Measurements from ENCODE around the gene UGT1A8.
"Not testable (repeated sequence)": the region's sequence is repeated elsewhere in the genome, so short reads cannot be mapped to it uniquely, and the experiment has no call there.

The UGT1A8 gene

DNA sequence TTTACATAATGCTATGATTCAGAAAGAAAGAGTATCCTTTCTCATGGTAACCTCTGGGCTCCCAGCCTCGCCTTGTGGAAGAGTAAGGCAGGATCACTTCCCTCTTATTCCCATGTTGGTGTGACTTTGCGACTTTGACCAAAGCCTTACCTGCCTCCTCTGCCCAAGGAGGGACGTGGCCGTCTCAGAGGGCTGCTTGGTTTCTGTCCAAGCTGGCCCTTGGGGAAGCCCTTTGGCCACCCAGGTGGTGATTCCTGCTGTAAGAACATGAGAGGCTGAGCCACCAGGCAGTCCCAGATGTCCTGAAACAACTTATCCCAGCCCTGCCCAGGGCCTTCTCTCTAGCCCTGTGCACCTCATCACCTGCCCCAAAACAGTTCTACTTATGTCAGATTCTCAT lies 81.3 kb downstream of the UGT1A8 start:
- H3K4me1 ChIP-seq (ENCODE audit: control insufficient read depth, insufficient read depth, low read length, unreplicated experiment) = no peaks in the 10 kb centered on the region
- no peak overlapping the region for H3K27ac ChIP-seq (ENCODE audit: low read depth, low read length)
- no peaks in the 10 kb centered on the region for H3K79me2 ChIP-seq (ENCODE audit: control insufficient read depth, insufficient read depth, low read length, unreplicated experiment)
- H3K27me3 ChIP-seq (ENCODE audit: insufficient read depth, low read length) = 0 out of 2 replicates have a peak, but pooled peaks cover 1% of the 10 kb centered on the region
- no peaks in the 10 kb centered on the region for H3K36me3 ChIP-seq (ENCODE audit: insufficient read depth, low read length)
- no peak overlapping the region for H2AFZ ChIP-seq (ENCODE audit: low read length, unreplicated experiment)
- no peak overlapping the region for H3K4me3 ChIP-seq (ENCODE audit: low read depth, low read length)

DNA sequence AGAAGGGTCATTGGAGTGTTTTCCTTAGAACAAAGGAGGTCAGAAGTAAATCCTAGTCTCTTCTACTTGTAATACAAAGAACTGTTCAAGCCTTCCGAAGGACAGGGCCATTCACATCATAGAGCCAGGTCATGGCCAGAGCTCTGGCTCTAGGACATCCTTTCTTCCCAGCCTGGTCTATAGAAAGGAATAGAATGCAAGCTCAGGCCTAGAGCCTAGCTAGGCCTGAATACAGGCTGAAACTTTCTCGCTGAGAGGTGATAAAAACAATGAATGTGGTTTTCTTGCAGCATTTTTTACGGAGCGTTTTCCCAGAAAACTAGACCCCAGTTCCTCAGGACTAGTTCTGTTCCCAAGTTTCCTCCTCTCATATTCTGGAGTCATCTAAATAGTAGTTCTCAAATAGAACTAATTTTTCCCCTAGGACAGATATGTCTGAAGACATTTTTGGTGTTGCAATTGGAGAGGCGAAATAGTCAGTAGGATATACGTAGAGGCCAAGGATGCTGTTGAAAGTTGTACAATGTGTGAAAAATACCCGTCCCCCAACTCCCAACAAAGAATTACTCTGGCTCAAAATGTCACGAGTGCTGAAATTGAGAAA lies 82.1 kb downstream of the UGT1A8 start:
- Histone ChIP-seq H3K27ac (ENCODE audit: low read depth, low read length) (peak overlapping the region; percentile 53), H3K4me1 (ENCODE audit: control insufficient read depth, insufficient read depth, low read length, unreplicated experiment) (no peaks in the 10 kb centered on the region), H2AFZ (ENCODE audit: low read length, unreplicated experiment) (peak overlapping the region; percentile 10)

DNA sequence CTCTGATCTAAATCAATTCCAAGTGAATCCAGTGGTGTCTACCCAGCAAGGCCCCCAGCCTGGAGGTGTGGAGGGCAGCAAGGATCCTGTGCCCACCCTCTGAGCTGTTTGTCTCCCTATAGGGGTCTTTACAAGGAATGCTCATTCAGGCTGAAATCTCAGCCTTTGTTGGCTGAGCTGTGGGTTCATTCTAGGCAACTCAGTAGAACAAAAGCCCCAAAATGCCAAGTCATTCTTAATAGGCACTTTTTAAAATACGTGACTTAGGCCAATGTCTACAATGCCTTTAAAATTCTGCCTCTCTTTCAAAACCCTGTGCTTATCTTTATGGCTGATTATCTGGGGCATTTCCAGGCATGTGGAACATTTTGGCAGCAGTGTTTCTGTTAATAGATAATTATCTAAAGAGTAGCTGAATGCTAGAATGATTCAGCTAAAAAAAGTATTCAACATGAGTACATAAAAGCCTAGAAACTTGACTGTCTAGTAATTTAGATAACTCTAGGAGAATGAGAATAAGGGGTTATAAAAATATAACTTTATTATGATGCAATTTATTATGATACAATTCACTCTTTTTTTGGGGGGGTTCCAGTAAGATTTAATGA lies 82.7 kb downstream of the UGT1A8 start:
- Histone ChIP-seq H3K4me1 (ENCODE audit: control insufficient read depth, insufficient read depth, low read length, unreplicated experiment) (no peaks in the 10 kb centered on the region), H3K4me3 (ENCODE audit: low read depth, low read length) (no peak overlapping the region), H3K27ac (ENCODE audit: low read depth, low read length) (peak overlapping the region; percentile 53), H3K36me3 (ENCODE audit: insufficient read depth, low read length) (no peaks in the 10 kb centered on the region), H2AFZ (ENCODE audit: low read length, unreplicated experiment) (peak overlapping the region; percentile 10), H3K79me2 (ENCODE audit: control insufficient read depth, insufficient read depth, low read length, unreplicated experiment) (no peaks in the 10 kb centered on the region), H3K27me3 (ENCODE audit: insufficient read depth, low read length) (no peaks in the 10 kb centered on the region)

More for the DNA sequence above, 82.1 kb downstream of the UGT1A8 start:
- Histone ChIP-seq H3K79me2 (ENCODE audit: control insufficient read depth, insufficient read depth, low read length, unreplicated experiment) (no peaks in the 10 kb centered on the region), H3K4me3 (ENCODE audit: low read depth, low read length) (no peak overlapping the region), H3K36me3 (ENCODE audit: insufficient read depth, low read length) (no peaks in the 10 kb centered on the region), H3K27me3 (ENCODE audit: insufficient read depth, low read length) (no peaks in the 10 kb centered on the region)

DNA sequence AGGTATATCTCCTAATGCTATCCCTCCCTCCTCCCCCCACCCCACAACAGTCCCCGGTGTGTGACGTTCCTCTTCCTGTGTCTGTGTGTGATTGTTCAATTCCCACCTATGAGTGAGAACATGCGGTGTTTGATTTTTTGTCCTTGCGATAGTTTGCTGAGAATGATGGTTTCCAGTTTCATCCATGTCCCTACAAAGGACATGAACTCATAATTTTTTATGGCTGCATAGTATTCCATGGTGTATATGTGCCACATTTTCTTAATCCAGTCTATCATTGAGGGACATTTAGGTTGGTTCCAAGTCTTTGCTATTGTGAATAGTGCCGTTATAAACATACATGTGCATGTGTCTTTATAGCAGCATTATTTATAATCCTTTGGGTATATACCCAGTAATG lies 83.4 kb downstream of the UGT1A8 start:
- H3K79me2 ChIP-seq (ENCODE audit: control insufficient read depth, insufficient read depth, low read length, unreplicated experiment); H3K4me3 ChIP-seq (ENCODE audit: low read depth, low read length); H3K27ac ChIP-seq (ENCODE audit: low read depth, low read length); H3K27me3 ChIP-seq (ENCODE audit: insufficient read depth, low read length); H3K4me1 ChIP-seq (ENCODE audit: control insufficient read depth, insufficient read depth, low read length, unreplicated experiment); H2AFZ ChIP-seq (ENCODE audit: low read length, unreplicated experiment); H3K36me3 ChIP-seq (ENCODE audit: insufficient read depth, low read length): not testable (repeated sequence)

DNA sequence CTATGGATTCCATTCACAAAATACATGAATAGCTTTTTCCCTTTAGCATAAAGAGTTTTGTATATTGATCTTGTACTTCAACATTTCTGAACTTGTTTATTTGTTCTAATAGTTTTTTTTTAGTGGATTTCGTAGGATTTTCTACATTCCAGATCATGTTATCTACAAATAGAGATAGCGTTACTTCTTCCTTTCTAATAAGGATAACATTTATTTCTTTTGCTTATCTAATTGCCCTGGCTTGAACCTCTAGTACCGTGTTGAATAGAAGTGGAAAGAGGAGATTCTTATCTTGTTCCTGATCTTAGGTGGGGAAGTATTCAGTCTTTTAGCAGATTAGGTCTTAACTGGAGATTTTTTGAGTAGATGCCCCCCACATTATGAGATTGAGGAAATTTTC lies 84.8 kb downstream of the UGT1A8 start:
- no peaks in the 10 kb centered on the region for H3K36me3 ChIP-seq (ENCODE audit: insufficient read depth, low read length)
- H3K27me3 ChIP-seq (ENCODE audit: insufficient read depth, low read length) = no peaks in the 10 kb centered on the region
- no peaks in the 10 kb centered on the region for H3K79me2 ChIP-seq (ENCODE audit: control insufficient read depth, insufficient read depth, low read length, unreplicated experiment)
- no peak overlapping the region for H2AFZ ChIP-seq (ENCODE audit: low read length, unreplicated experiment)
- H3K4me1 ChIP-seq (ENCODE audit: control insufficient read depth, insufficient read depth, low read length, unreplicated experiment) = no peaks in the 10 kb centered on the region
- no peak overlapping the region for H3K4me3 ChIP-seq (ENCODE audit: low read depth, low read length)
- no peak overlapping the region for H3K27ac ChIP-seq (ENCODE audit: low read depth, low read length)

DNA sequence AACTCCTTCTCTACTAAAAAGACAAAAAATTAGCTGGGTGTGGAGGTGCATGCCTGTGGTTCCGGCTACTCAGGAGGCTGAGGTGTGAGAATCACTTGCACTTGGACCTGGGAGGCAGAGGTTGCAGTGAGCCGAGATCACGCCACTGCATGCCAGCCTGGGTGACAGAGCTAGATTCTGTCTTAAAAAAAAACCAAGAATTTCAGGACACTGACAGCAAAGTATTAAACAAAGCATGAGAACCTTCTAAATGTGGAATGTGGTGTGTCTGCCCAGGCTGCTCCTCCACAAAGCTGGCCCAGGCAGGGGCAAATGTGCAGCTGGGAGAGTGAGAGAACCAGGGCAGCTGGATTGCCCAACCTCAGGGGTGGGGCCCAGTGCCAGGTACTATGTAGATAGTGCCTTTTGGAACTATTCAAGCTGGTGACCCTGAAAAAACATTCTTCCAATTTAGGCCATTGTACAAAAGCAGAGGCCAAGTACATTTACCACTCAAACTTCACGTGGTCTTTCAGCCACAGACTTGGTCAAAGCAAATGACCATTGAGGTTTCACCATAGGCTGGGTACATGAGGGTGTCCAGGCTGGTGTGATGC lies 88.6 kb downstream of the UGT1A8 start:
- no peaks in the 10 kb centered on the region for H3K79me2 ChIP-seq (ENCODE audit: control insufficient read depth, insufficient read depth, low read length, unreplicated experiment)
- H3K4me1 ChIP-seq (ENCODE audit: control insufficient read depth, insufficient read depth, low read length, unreplicated experiment) = peaks cover 10% of the 10 kb centered on the region
- H3K36me3 ChIP-seq (ENCODE audit: insufficient read depth, low read length) = no peaks in the 10 kb centered on the region
- H2AFZ ChIP-seq (ENCODE audit: low read length, unreplicated experiment) = no peak overlapping the region
- no peak overlapping the region for H3K4me3 ChIP-seq (ENCODE audit: low read depth, low read length)
- H3K27ac ChIP-seq (ENCODE audit: low read depth, low read length) = no peak overlapping the region
- no peaks in the 10 kb centered on the region for H3K27me3 ChIP-seq (ENCODE audit: insufficient read depth, low read length)

DNA sequence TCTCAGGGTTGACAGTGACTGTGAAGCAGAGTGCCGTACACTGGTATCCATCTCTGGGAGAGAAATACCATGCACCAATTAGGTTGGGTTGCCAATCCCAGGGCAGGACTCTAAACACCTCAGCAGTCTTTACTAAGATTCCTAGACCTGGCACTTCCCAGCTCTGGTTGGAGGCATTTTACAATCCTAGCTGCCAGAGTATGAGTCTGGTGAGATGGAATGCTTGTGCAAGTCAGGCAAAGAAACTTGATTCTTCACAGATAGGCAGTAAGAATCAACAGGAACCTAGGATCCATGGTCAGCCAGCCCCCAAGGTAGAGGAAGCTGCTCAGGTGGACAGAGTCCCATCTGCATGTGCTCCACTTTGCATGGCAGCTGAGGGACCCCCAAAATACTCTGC lies 89.3 kb downstream of the UGT1A8 start:
- H3K79me2 ChIP-seq (ENCODE audit: control insufficient read depth, insufficient read depth, low read length, unreplicated experiment) = no peaks in the 10 kb centered on the region
- no peaks in the 10 kb centered on the region for H3K27me3 ChIP-seq (ENCODE audit: insufficient read depth, low read length)
- H3K4me3 ChIP-seq (ENCODE audit: low read depth, low read length) = no peak overlapping the region
- H3K27ac ChIP-seq (ENCODE audit: low read depth, low read length) = no peak overlapping the region
- no peak overlapping the region for H2AFZ ChIP-seq (ENCODE audit: low read length, unreplicated experiment)
- H3K4me1 ChIP-seq (ENCODE audit: control insufficient read depth, insufficient read depth, low read length, unreplicated experiment) = peaks cover 10% of the 10 kb centered on the region
- H3K36me3 ChIP-seq (ENCODE audit: insufficient read depth, low read length) = no peaks in the 10 kb centered on the region

DNA sequence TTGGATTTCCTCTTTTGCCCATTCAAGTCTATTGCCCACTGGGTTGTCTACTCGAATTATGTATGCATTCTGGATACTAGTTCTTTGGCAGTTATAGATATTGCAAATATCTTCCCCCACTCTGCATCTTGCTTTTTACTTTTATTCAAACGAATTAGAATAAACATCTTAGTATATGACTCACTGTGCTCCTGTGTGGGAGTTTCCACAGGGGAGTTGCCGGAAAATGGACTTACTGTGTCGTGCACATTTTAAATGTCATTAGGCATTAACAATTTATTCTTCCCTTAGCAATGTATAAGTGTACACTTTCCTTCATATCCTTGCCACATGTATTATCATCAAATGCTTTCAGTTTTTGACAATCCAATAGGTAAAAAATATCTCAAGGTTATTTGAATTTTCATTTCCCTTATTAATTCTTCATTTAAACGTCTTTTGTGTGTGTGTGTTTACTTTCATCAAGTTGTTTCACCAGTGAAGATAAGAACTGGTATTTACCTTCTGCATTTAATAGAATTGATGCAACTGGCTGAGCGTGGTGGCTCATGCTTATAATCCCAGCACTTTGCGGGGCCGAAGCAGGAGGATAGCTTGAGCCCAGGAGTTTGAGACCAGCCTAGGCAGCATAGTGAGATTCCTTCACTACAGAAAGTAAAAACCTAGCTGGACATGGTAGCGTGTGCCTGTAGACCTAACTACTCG lies 90.7 kb downstream of the UGT1A8 start:
- Histone ChIP-seq H3K4me3 (ENCODE audit: low read depth, low read length) (no peak overlapping the region), H3K79me2 (ENCODE audit: control insufficient read depth, insufficient read depth, low read length, unreplicated experiment) (no peaks in the 10 kb centered on the region), H3K27ac (ENCODE audit: low read depth, low read length) (no peak overlapping the region), H3K4me1 (ENCODE audit: control insufficient read depth, insufficient read depth, low read length, unreplicated experiment) (peaks cover 10% of the 10 kb centered on the region), H3K27me3 (ENCODE audit: insufficient read depth, low read length) (no peaks in the 10 kb centered on the region), H2AFZ (ENCODE audit: low read length, unreplicated experiment) (no peak overlapping the region), H3K36me3 (ENCODE audit: insufficient read depth, low read length) (no peaks in the 10 kb centered on the region)

DNA sequence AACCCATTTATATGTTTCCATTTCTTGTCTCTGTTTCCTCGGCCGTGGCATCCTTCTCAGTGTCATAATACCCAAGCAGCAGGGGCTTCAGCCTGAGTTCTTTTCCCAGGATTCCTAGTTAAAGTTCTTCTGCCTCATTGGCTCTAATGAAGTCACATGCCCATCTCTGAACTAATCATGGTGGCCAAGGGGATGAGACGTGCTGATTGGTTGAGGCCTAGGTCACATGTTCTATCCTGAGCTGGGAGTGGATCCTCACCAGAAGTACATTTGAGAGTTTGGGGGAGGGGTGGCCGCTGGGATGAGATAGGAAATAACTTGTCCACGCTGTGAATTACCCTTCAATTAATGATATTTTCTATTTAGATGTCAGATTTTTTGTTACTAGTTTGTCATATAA lies 91.5 kb downstream of the UGT1A8 start:
- no peaks in the 10 kb centered on the region for H3K79me2 ChIP-seq (ENCODE audit: control insufficient read depth, insufficient read depth, low read length, unreplicated experiment)
- no peak overlapping the region for H3K4me3 ChIP-seq (ENCODE audit: low read depth, low read length)
- H3K27me3 ChIP-seq (ENCODE audit: insufficient read depth, low read length) = no peaks in the 10 kb centered on the region; the same call in 1 of the 2 replicates
- no peak overlapping the region for H2AFZ ChIP-seq (ENCODE audit: low read length, unreplicated experiment)
- peaks cover 10% of the 10 kb centered on the region for H3K4me1 ChIP-seq (ENCODE audit: control insufficient read depth, insufficient read depth, low read length, unreplicated experiment)
- no peaks in the 10 kb centered on the region for H3K36me3 ChIP-seq (ENCODE audit: insufficient read depth, low read length)
- no peak overlapping the region for H3K27ac ChIP-seq (ENCODE audit: low read depth, low read length)

DNA sequence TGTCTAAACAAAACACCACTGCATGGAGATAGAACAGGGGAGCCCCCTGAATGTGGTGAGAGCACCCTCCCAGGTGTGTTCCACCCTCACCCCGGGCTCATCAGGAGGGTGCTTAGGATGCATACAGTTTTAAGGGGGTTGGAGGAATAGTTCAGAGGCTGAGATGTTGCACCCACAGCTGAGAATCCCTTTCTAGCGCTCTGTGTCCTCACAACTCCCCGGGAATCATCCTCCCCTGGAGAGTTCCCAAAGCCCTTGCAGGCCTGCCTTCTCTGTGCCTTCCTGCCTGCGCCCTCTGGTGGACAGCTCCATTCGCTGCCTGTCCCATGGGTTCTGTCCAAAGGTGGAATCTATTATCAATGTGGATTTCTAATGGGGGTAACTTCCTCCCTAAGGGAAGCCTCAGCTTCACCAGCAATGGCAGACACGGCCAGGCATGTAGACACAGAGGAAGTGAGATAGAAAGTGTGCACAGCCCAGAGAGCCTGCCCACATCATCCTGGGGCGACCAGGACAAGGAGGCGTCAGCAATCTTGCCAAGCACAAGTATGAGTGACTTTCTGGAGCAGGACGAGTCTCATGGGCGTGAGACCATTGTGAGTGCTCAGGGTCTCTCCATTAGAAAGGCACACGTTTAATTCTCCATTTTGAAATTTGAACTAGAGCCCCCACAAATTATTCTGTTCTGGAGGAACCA lies 94.0 kb downstream of the UGT1A8 start:
- Histone ChIP-seq H3K79me2 (ENCODE audit: control insufficient read depth, insufficient read depth, low read length, unreplicated experiment) (no peaks in the 10 kb centered on the region), H3K4me1 (ENCODE audit: control insufficient read depth, insufficient read depth, low read length, unreplicated experiment) (peaks cover 10% of the 10 kb centered on the region), H3K27ac (ENCODE audit: low read depth, low read length) (no peak overlapping the region), H2AFZ (ENCODE audit: low read length, unreplicated experiment) (no peak overlapping the region), H3K36me3 (ENCODE audit: insufficient read depth, low read length) (no peaks in the 10 kb centered on the region), H3K4me3 (ENCODE audit: low read depth, low read length) (no peak overlapping the region), H3K27me3 (ENCODE audit: insufficient read depth, low read length) (peaks cover 7% of the 10 kb centered on the region)

All from ACC112 (cell line).